B cell (primary cell): ENCODE measurements around the gene IRGQ. TPM values are rescaled to one million over a fixed set of nuclear protein-coding genes. Genes with fewer than 3 reads are reported as not detected.
A peak's percentile ranks its signal among the peaks of the same experiment; 100 is the strongest.

ENCODE experiments used
- ATAC-seq: fragments of 200-7000 bp; cut with Tn5 transposase; one replicate; pipeline ENCODE4 v1.10.0; 2021; ENCODE audit warnings: low read depth, mild to moderate bottlenecking, moderate number of reproducible peaks, moderate library complexity
- CTCF ChIA-PET: fragments of 350-600 bp; sonication (Branson Sonifier 250); formaldehyde crosslinking; loops from one replicate; lab custom pipeline; 2021; ENCODE audit warnings: antibody characterized with exemption, inconsistent platforms; lab: Charles Lee
- POLR2A ChIA-PET: fragments of 350-600 bp; sonication (Branson Sonifier 250); formaldehyde crosslinking; loops from one replicate; lab custom pipeline; 2021; ENCODE audit warnings: antibody characterized with exemption; lab: Charles Lee
- DNase-seq: peaks from one replicate; pipeline ENCODE4 v3.0.0; 2013
- H2AFZ ChIP-seq: 2 replicates; pipeline ENCODE4 v1.6.1; 2012; ENCODE audit warnings: mild to moderate bottlenecking, low read depth, low read length; ENCODE audit not compliant: insufficient read depth, poor library complexity, severe bottlenecking
- H3K27ac ChIP-seq, 2 donors: 1 replicate in 1 of 2; 2 replicates in 1 of 2; pipeline ENCODE4 v1.5.1; 2012 to 2013; ENCODE audit warnings: low read length in 2 of 2, mild to moderate bottlenecking in 2 of 2, moderate library complexity in 1 of 2
- H3K27me3 ChIP-seq, 4 experiments: fragments of 200-600 bp in 1 of 4; sonication (generic) in 1 of 4; replicated peaks in 1 of 4; 1 replicate in 2 of 4; 2 replicates in 2 of 4; pipeline versions ENCODE4 v1.6.1 to v1.7.0; 2013 to 2016; ENCODE audit warnings: low read length in 3 of 4, mild to moderate bottlenecking in 2 of 4, mixed read lengths in 1 of 4, moderate library complexity in 1 of 4; ENCODE audit not compliant: insufficient read depth in 4 of 4, control insufficient read depth in 3 of 4; ENCODE audit errors: control extremely low read depth in 1 of 4
- H3K36me3 ChIP-seq, 2 experiments: replicated peaks in 1 of 2; 1 replicate in 1 of 2; 2 replicates in 1 of 2; pipeline versions ENCODE4 v1.6.1 to v1.7.1; 2013; ENCODE audit warnings: low read length in 1 of 2; ENCODE audit not compliant: insufficient read depth in 2 of 2, control insufficient read depth in 1 of 2; ENCODE audit errors: control extremely low read depth in 1 of 2, extremely low read depth in 1 of 2
- H3K4me1 ChIP-seq, 2 donors: fragments of 200-600 bp in 1 of 2; sonication (generic) in 1 of 2; 1 replicate in 1 of 2; 2 replicates in 1 of 2; pipeline versions ENCODE4 v1.5.1 to v1.6.1; 2013 to 2017; ENCODE audit warnings: low read length in 2 of 2; ENCODE audit not compliant: control insufficient read depth in 2 of 2, insufficient read depth in 2 of 2
- H3K4me2 ChIP-seq: replicated peaks from 2 replicates; pipeline ENCODE3; 2012; ENCODE audit warnings: mild to moderate bottlenecking, low read depth, low read length; ENCODE audit not compliant: poor library complexity, severe bottlenecking
- H3K4me3 ChIP-seq, 5 experiments: fragments of 200-600 bp in 1 of 5; sonication (generic) in 1 of 5; 1 replicate in 3 of 5; 2 replicates in 2 of 5; pipeline versions ENCODE4 v1.5.1 to v1.7.0; 2011 to 2016; ENCODE audit warnings: low read length in 4 of 5, mild to moderate bottlenecking in 4 of 5, low read depth in 2 of 5, control low read depth in 1 of 5, moderate library complexity in 1 of 5; ENCODE audit not compliant: insufficient read depth in 1 of 5; ENCODE audit errors: control extremely low read depth in 1 of 5, extremely low read depth in 1 of 5
- H3K79me2 ChIP-seq: fragments of 200-600 bp; sonication (generic); one replicate; pipeline ENCODE4 v1.6.0; 2016; ENCODE audit warnings: low read length; ENCODE audit not compliant: control insufficient read depth, insufficient read depth
- H3K9ac ChIP-seq: fragments of 200-600 bp; sonication (generic); 2 replicates; pipeline ENCODE4 v1.6.1; 2017; ENCODE audit warnings: mild to moderate bottlenecking, low read length, moderate library complexity
- H3K9me3 ChIP-seq, 3 donors: one replicate each; pipeline versions ENCODE4 v1.6.1 to v1.7.1; 2013; ENCODE audit warnings: low read length in 2 of 3; ENCODE audit not compliant: control insufficient read depth in 2 of 3, insufficient read depth in 1 of 3; ENCODE audit errors: control extremely low read depth in 1 of 3
- H4K20me1 ChIP-seq: 2 replicates; pipeline ENCODE4 v1.6.0; 2012; ENCODE audit warnings: mild to moderate bottlenecking, low read length; ENCODE audit not compliant: insufficient read depth, control insufficient read depth, poor library complexity, severe bottlenecking
- H3K27ac Mint-ChIP-seq: one replicate; pipeline ENCODE4 v1.8.0; 2021; ENCODE audit warnings: mixed read lengths
- H3K27me3 Mint-ChIP-seq: one replicate; pipeline ENCODE4 v1.8.0; 2021; ENCODE audit warnings: mixed read lengths
- H3K4me1 Mint-ChIP-seq: one replicate; pipeline ENCODE4 v1.8.0; 2021; ENCODE audit warnings: mixed read lengths
- H3K4me3 Mint-ChIP-seq: one replicate; pipeline ENCODE4 v1.8.0; 2021; ENCODE audit warnings: mixed read lengths
- H3K9me3 Mint-ChIP-seq: one replicate; pipeline ENCODE4 v1.8.0; 2022; ENCODE audit warnings: mixed read lengths; ENCODE audit not compliant: insufficient read depth
- CTCF ChIP-seq: fragments of 200-600 bp; IDR thresholded peaks from one replicate; pipeline ENCODE4 v1.8.0; 2022; ENCODE audit warnings: antibody characterized with exemption, mild to moderate bottlenecking
- EZH2 ChIP-seq: IDR thresholded peaks from 2 replicates; pipeline ENCODE4 v1.6.1; 2012; ENCODE audit warnings: borderline replicate concordance, low read depth, mild to moderate bottlenecking, moderate library complexity, low read length; ENCODE audit not compliant: insufficient read depth, poor library complexity, severe bottlenecking
- WGBS: methylation state at CpG from one replicate; pipeline ENCODE4 v1.1.5; 2013; ENCODE audit warnings: missing lambda C conversion rate; ENCODE audit not compliant: insufficient coverage; 5-methylcytosine and 5-hydroxymethylcytosine counted together
- intact Hi-C: fragments of 100-400 bp; cut with micrococcal nuclease; formaldehyde crosslinking; loops from one replicate; pipeline ENCODE4 v1.10.0; 2022
- polyA plus RNA-seq: library from polyadenylated mRNA; depleted of rRNA; stranded (reverse); fragments of >200 nt; gene quantifications from 2 replicates; pipeline ENCODE4 v1.2.3, GENCODE V29; 2012
- total RNA-seq, 2 donors: library from RNA; stranded (reverse); fragments of 120-200 nt in 1 of 2; gene quantifications; 1 replicate in 1 of 2; 2 replicates in 1 of 2; pipeline versions ENCODE4 v1.2.3 to v1.2.4, GENCODE V29; 2013 to 2022

IRGQ gene
- total and polyA plus RNA-seq, 2 donors (not counting 1 experiment from before 2014, with no cell fraction given): 20.3 to 22.6 TPM

DNA sequence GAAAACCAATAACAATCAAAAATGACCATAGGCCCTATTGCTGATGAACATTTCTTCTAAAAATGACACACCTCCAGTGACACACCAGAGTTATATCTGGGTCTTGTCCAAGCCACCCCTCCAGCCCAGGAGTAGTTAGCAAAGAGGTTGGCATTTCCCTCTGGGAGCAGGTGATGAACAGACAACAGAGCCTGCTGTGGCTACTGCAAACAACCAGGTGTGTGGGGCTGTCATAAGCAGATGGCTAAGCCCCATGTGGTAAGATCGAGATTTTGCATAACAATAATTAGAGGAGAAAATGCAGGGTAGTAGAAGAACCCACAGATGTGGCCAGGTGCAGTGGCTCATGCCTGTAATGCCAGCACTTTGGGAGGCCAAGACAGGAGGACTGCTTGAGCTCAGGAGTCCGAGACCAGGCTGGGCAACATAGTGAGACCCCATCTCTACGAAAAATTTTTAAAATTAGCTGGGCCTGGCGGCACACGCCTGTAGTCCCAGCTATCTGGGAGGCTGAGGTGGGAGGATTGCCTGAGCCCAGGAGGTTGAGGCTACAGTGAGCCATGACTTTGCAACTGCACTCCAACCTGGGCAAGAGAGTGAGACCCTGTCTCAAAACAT lies 25.7 kb downstream of the IRGQ start:
- Histone ChIP-seq H4K20me1 (peaks cover 5% of the 10 kb centered on the region), H3K9me3 (no peaks in the 10 kb centered on the region), H3K4me1 (peaks cover 6 to 18% of the 10 kb centered on the region in 2 donors), H3K79me2 (peaks cover 40% of the 10 kb centered on the region), H3K36me3 (peaks cover 0 to 10% of the 10 kb centered on the region in 2 experiments), H3K27me3 (no peaks in the 10 kb centered on the region), H3K9ac (no peak overlapping the region), H3K27ac (peak overlapping the region in 1 of 2 donors; percentile 41), H3K4me3 (no peak overlapping the region), H2AFZ (no peak overlapping the region), H3K4me2 (no peak overlapping the region)
- 81% methylated on average over 5 of the region's 5 CpGs for WGBS
- DNase-seq (no peak), ATAC-seq (no peak)
- H3K9me3 Mint-ChIP-seq: no peaks in the 10 kb centered on the region
- intact Hi-C loops: no loop called here
- no peak overlapping the region for H3K4me3 Mint-ChIP-seq
- POLR2A ChIA-PET: no interaction called here
- CTCF ChIA-PET: interaction anchor here (0.6 to 1.4 kb wide), 6 partner anchors 11 to 1629 kb away, joined by 3 to 4 read pairs (median 3); partner anchors contain the start of gene ZNF575
- H3K27ac Mint-ChIP-seq: peak overlapping the region; percentile 23
- TF ChIP-seq EZH2: no peak
- TF ChIP-seq CTCF: no peak
- no peaks in the 10 kb centered on the region for H3K27me3 Mint-ChIP-seq
- H3K4me1 Mint-ChIP-seq: peaks cover 35% of the 10 kb centered on the region

- Histone ChIP-seq H4K20me1 (peaks cover 5% of the 10 kb centered on the region), H3K79me2 (peaks cover 33% of the 10 kb centered on the region), H3K9ac (no peak overlapping the region), H3K9me3 (no peaks in the 10 kb centered on the region), H3K4me3 (no peak overlapping the region), H3K27me3 (no peaks in the 10 kb centered on the region), H3K4me1 (peaks cover 3 to 19% of the 10 kb centered on the region in 2 donors), H3K27ac (peak overlapping the region in 1 of 2 donors; percentile 41), H3K36me3 (peaks cover 0 to 10% of the 10 kb centered on the region in 2 experiments), H3K4me2 (no peak overlapping the region), H2AFZ (no peak overlapping the region)
- ATAC-seq (no peak), DNase-seq (no peak)
- Mint-ChIP-seq H3K4me1 (peaks cover 35% of the 10 kb centered on the region), H3K27me3 (no peaks in the 10 kb centered on the region), H3K27ac (peak overlapping the region; percentile 23), H3K4me3 (no peak overlapping the region), H3K9me3 (no peaks in the 10 kb centered on the region)
- CTCF ChIA-PET: interaction anchor here (0.6 to 1.6 kb wide), 6 partner anchors 11 to 1630 kb away, joined by 3 to 5 read pairs (median 4); partner anchors contain the start of gene ZNF575
- intact Hi-C loops: no loop called here
- POLR2A ChIA-PET: no interaction called here
- TF ChIP-seq EZH2: no peak
- TF ChIP-seq CTCF: no peak
- 100% methylated on average over 1 of the region's 5 CpGs for WGBS
Observed at GRCh38 chr19:43569657-43570056, 26.3 kb downstream of the IRGQ start.
